HG02759 (cell line): ENCODE data around the gene ENDOU.
"Not testable (repeated sequence)": the region's sequence is repeated elsewhere in the genome, so short reads cannot be mapped to it uniquely, and the experiment has no call there.

Experiments
- ATAC-seq: cut with Tn5 transposase; IDR thresholded peaks from one replicate; pipeline ENCODE4 v1.9.1; 2021; ENCODE audit warnings: mild to moderate bottlenecking, moderate library complexity; ENCODE audit not compliant: unreplicated experiment

ENDOU gene

DNA sequence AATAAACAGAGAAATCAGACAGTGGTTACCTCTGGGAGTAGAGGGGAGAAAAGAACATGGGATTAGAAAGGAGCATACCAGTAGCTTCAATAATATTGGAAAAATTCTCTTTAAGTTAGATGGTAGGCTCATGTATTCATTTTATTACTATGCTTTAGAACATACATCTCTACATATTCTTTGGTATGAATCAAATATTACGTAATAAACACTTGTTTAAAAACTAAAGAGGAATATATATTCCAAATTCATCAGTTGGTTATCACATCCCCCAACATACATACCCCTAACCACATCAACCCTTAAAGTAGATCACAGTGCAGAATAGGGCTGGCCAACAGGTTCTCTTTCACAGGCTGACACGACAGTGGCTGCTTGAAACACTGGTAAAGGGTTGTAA lies 25.0 kb downstream of the ENDOU start:
- no peak for ATAC-seq

DNA sequence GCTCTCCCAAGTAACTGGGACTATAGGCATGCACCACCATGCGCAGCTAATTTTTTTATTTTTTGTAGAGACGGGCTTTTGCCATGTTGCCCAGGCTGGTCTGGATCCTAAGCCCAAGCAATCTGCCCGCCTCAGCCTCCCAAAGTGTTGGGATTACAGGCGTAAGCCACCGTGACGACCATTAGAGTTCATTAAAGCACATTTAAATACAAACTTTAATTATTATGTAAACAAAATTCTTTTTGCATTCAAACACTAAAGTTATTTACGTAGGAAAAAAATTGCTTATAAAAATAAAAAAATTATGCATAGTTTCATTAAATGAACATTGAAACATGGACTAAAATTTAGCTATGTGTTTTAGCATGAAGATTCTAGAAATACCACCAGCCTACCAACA lies 26.7 kb downstream of the ENDOU start:
- ATAC-seq: no peak

DNA sequence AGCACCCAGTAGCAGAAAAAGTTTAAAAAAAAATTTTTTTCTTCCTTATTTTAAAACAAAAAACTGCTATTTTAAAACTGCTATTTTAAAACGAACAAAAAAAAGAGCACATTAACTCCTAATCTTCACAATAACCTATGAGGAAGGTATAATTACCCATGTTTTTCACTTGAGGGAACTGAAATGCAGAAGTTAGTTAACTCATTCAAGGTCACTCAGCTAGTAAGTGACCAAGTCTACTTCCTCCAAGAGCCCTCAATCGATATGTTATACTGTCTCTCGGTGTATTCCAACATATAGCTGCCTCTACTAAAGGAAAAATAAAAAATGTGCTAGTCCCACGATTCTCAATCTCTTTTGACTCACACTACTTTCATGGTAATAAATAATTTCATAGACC lies 27.2 kb downstream of the ENDOU start:
- no peak for ATAC-seq

DNA sequence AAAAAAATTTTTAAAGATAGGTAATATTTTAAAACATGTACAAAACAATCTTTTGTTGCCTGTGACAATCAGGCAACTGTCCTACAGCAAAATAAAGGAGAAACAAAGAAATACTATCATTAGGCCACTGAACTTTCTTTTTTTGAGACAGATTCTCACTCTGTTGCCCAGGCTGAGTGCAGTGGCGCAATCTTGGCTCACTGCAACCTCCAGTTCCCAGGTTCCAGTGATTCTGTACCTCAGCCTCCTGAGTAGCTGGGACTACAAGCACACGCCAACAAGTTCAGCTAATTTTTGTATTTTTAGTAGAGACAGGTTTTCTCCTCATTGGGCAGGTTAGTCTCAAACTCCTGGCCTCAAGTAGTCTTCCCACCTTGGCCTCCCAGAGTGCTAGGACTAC lies 36.1 kb downstream of the ENDOU start:
- no peak for ATAC-seq

DNA sequence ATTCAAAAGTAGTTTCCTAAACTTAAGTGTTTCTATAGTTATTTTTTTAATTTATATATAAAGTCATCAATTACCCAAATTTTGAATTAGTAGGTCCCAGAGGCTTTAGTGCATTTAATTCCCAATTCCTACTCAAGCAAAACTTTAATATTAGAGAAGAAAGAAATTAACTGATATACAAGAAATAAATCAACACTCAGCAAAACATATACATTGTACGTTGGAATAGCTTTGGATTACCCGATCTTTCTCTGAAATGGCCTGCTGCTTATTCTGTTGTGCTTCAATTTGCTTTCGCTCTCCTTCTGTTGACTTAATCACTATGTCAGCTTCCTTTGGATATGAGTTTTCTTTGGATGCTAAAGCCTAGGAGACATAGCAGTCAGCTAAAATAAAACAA lies 37.7 kb downstream of the ENDOU start:
- no peak for ATAC-seq

DNA sequence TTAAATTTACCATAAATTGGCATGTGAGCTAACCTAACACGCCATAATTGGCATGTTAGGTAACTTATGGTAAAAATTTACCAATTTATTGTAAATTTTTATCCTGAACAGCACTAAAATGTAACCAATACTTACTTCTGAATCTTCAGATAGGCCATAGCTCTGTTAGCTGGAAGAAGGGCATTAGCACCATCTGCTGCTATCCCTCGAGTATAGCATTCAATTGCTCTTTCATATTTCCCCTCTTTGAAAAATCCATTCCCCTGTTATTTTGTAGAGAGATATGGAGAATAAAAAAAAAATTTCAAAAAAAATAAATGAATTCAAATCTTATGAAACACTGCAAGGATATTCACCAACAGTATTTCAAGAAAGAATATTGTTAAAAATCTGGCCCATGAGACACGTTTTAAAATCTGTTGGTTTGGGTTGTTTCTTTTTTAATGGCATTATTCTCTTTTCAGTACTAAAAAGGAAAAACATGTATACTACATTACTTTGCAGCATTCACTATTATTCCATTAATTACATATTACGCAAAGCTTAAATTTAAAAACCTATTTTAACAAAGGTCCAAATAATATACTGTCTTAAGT lies 38.5 kb downstream of the ENDOU start:
- no peak for ATAC-seq

DNA sequence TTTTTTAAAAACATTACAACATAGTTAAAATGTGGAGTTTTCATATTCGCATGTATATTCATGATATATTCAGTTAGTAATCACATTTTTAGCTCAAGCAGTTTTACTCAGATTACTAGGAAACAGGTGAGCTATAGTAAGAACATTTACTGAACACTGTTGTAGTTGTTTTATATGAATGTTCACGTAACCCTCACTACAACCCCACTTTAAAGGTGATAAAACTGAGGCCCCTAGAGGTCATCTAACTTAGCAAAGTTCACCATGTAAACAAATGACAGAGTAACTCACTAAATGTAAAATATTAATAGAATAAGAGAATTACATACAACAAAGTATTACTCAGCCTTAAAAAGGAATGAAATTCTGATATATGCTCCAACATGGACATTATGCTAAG lies 45.5 kb downstream of the ENDOU start:
- ATAC-seq: no peak

DNA sequence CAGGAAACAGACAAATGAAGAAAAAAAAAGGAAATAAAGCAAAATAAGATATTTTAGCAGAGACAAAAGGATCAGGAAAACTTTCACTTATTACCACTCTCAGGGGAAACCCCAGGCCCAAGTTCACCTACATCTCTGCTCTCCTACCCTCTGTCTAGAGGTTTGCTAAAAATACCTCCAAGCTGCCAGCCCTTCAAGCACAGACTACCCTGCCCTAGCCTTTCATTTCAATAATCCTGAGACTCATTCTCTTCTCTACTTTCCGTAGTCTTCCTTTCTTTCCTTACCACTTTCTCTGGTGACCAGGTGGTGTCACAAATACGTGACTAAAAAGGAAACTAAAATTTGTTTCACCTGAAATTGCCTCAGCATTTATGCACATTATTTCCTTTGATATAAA lies 53.2 kb downstream of the ENDOU start:
- ATAC-seq: no peak

DNA sequence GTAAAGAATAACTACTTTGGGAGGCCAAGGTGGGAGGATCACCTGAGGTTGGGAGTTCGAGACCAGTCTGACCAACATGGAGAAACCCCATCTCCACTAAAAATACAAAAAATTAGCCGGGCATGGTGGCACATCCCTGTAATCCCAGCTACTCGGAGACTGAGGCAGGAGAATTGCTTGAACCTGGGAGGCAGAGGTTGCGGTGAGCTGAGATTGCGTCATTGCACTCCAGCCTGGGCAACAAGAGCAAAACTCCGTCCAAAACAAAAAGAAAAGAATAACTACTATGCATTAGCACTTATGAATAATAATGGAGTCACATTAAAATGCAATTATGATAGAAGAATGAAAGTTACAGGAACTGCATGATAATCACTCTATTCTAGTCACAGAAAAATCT lies 57.4 kb downstream of the ENDOU start:
- ATAC-seq: not testable (repeated sequence)
